Measurements from ENCODE around the gene TMEM63A.

The TMEM63A gene

DNA sequence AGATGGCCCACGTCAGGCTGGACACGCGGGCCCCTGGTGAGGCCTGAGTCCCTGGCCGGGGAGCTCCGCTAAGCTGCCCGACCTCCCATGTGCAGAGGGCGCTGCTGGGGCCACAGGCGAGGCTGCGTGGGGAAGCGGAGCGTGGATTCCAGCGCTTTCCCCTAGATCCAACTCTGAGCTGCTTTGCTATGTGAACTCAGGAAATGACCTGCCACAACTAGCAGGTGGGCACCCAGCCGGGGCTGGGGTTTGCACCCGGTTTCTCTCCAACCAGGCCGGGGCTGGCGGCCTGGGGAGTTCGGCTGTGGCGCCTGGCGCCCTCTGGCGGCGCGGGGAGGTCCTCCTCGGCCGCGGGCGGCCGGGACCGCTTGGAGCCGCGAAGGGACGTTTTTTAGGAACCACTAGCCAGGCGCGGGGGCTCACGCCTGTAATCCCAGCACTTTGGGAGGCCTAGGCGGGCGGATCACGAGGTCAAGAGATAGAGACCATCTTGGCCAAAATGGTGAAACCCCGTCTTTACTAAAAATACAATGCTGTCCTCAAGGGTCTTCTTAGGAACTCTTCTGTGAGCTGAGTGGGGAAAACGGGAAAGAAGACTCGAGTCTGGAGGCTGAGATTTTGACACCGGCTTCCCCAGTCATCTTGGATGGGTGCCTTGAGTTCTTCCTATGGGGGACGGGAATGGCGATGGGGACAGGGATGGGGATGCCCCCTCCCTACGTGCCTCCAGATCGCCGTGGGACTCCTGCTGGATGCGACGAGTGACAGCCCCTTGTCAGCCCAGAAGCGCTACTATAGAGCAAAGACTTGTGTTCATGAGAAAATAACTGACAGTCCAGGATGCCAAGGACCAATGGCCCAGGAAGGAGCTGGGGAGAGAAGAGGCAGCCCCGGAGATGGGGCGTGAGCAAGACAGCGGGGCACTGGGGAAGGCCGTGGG, 29.3 kb upstream of the TMEM63A start:
- no peaks in the 10 kb centered on the region for H3K36me3 ChIP-seq (ENCODE audit: control insufficient read depth, low read length)
- no peaks in the 10 kb centered on the region for H3K27me3 ChIP-seq (ENCODE audit: control insufficient read depth, low read length)
- H3K79me2 ChIP-seq (ENCODE audit: control insufficient read depth, low read length), result no peaks in the 10 kb centered on the region
- no peak overlapping the region for H3K4me3 ChIP-seq (ENCODE audit: low read length)
- no peaks in the 10 kb centered on the region for H3K9me2 ChIP-seq (replicated peaks; ENCODE audit: control insufficient read depth, low read length)
- no peaks in the 10 kb centered on the region for H3F3A ChIP-seq (ENCODE audit: control insufficient read depth, insufficient read depth)
- H3K4me2 ChIP-seq (ENCODE audit: low read length), result no peak overlapping the region
- TF ChIP-seq EZH2phosphoT487 (IDR thresholded peaks at IDR 0.05; ENCODE audit: borderline replicate concordance, low read length), result no peak
- TF ChIP-seq, protein P1, sequence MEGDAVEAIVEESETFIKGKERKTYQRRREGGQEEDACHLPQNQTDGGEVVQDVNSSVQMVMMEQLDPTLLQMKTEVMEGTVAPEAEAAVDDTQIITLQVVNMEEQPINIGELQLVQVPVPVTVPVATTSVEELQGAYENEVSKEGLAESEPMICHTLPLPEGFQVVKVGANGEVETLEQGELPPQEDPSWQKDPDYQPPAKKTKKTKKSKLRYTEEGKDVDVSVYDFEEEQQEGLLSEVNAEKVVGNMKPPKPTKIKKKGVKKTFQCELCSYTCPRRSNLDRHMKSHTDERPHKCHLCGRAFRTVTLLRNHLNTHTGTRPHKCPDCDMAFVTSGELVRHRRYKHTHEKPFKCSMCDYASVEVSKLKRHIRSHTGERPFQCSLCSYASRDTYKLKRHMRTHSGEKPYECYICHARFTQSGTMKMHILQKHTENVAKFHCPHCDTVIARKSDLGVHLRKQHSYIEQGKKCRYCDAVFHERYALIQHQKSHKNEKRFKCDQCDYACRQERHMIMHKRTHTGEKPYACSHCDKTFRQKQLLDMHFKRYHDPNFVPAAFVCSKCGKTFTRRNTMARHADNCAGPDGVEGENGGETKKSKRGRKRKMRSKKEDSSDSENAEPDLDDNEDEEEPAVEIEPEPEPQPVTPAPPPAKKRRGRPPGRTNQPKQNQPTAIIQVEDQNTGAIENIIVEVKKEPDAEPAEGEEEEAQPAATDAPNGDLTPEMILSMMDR (IDR thresholded peaks at IDR 0.05; ENCODE audit: low read depth, low read length, poor library complexity, severe bottlenecking), result peak; percentile 63
- H4K20me1 ChIP-seq (ENCODE audit: control insufficient read depth, insufficient read depth, low read depth, low read length), result no peaks in the 10 kb centered on the region
- H3K9me3 ChIP-seq (ENCODE audit: control insufficient read depth, insufficient read depth, low read length), result no peaks in the 10 kb centered on the region
- H3K4me1 ChIP-seq (ENCODE audit: control insufficient read depth, low read length), result peaks cover 4% of the 10 kb centered on the region; the same call in 1 of the 2 replicates
- no peak overlapping the region for H3K27ac ChIP-seq (ENCODE audit: low read depth, low read length)

DNA sequence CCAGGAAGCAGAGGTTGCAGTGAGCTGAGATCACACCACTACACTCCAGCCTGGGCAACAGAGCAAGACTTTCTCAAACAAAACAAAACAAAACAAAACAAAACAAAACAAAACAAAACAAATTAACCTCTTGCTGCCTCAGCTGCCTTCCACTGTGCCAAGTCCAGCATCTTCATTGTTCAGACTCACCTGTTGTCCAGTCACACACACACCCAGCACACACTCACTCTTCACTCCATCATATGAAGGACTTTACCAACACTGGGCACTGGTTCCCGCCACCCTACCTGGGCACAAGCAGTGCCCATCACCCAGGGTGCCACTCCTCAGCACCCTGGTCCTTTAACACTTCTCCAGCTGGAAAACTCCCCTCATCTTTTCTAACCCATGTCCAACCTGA, 27.3 kb upstream of the TMEM63A start:
- TF ChIP-seq, protein P1 (IDR thresholded peaks at IDR 0.05; ENCODE audit: low read depth, low read length, poor library complexity, severe bottlenecking), result no peak
- TF ChIP-seq EZH2phosphoT487 (IDR thresholded peaks at IDR 0.05; ENCODE audit: borderline replicate concordance, low read length), result no peak

DNA sequence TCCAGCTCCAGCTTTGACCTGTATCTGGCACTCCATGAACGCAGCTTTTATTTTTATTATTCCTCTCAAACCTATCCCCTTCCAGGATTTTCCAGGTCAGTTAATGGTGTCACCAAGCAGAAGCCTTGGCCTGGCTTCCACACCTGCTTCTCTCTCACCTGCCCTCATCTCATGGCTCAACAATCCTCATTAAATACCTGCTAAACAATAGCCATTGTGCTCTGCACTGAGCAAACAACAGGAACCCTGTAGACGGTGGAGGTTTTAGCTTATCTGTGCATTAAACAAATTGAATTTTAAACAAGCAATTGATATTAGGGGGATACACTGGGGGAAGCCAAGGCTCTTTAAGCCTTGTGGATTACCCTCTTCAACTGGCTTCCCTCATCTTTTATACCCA, 26.6 kb upstream of the TMEM63A start:
- no peaks in the 10 kb centered on the region for H3K79me2 ChIP-seq (ENCODE audit: control insufficient read depth, low read length)
- H3K36me3 ChIP-seq (ENCODE audit: control insufficient read depth, low read length), result no peaks in the 10 kb centered on the region
- peaks cover 4% of the 10 kb centered on the region; the same call in 1 of the 2 replicates for H3K4me1 ChIP-seq (ENCODE audit: control insufficient read depth, low read length)
- H3K9me3 ChIP-seq (ENCODE audit: control insufficient read depth, insufficient read depth, low read length), result no peaks in the 10 kb centered on the region
- no peak overlapping the region for H3K4me2 ChIP-seq (ENCODE audit: low read length)
- no peak overlapping the region for H3K4me3 ChIP-seq (ENCODE audit: low read length)
- no peaks in the 10 kb centered on the region for H3K27me3 ChIP-seq (ENCODE audit: control insufficient read depth, low read length)
- H4K20me1 ChIP-seq (ENCODE audit: control insufficient read depth, insufficient read depth, low read depth, low read length), result no peaks in the 10 kb centered on the region
- H3F3A ChIP-seq (ENCODE audit: control insufficient read depth, insufficient read depth), result no peaks in the 10 kb centered on the region
- H3K27ac ChIP-seq (ENCODE audit: low read depth, low read length), result no peak overlapping the region
- no peaks in the 10 kb centered on the region for H3K9me2 ChIP-seq (replicated peaks; ENCODE audit: control insufficient read depth, low read length)
- TF ChIP-seq, protein P1 (IDR thresholded peaks at IDR 0.05; ENCODE audit: low read depth, low read length, poor library complexity, severe bottlenecking), result no peak
- TF ChIP-seq EZH2phosphoT487 (IDR thresholded peaks at IDR 0.05; ENCODE audit: borderline replicate concordance, low read length), result no peak

More for the DNA sequence above, 27.3 kb upstream of the TMEM63A start:
- Histone ChIP-seq H3K4me1 (ENCODE audit: control insufficient read depth, low read length) (peaks cover 4% of the 10 kb centered on the region; the same call in 1 of the 2 replicates), H4K20me1 (ENCODE audit: control insufficient read depth, insufficient read depth, low read depth, low read length) (no peaks in the 10 kb centered on the region), H3K9me2 (replicated peaks; ENCODE audit: control insufficient read depth, low read length) (no peaks in the 10 kb centered on the region), H3K36me3 (ENCODE audit: control insufficient read depth, low read length) (no peaks in the 10 kb centered on the region), H3K27me3 (ENCODE audit: control insufficient read depth, low read length) (no peaks in the 10 kb centered on the region), H3K9me3 (ENCODE audit: control insufficient read depth, insufficient read depth, low read length) (no peaks in the 10 kb centered on the region), H3K4me3 (ENCODE audit: low read length) (no peak overlapping the region), H3K27ac (ENCODE audit: low read depth, low read length) (no peak overlapping the region), H3F3A (ENCODE audit: control insufficient read depth, insufficient read depth) (no peaks in the 10 kb centered on the region), H3K4me2 (ENCODE audit: low read length) (no peak overlapping the region), H3K79me2 (ENCODE audit: control insufficient read depth, low read length) (no peaks in the 10 kb centered on the region)

Measured in DOHH2 (cell line).